Stimulated activated CD4-positive, alpha-beta T cell treated with anti-CD3 and anti-CD28 coated beads, Interleukin-1b, Interleukin-23, amount 100 ng/mL, for 4 hours (primary cell): ENCODE data around the gene STRA8.

Source experiments
- DNase-seq, 2 donors: peaks; one replicate each; pipeline ENCODE4 v3.0.0-alpha.2; 2020; ENCODE audit warnings: low read depth in 2 of 2

Gene STRA8

GRCh38 chr7:135238112-135238744 lies 4.6 kb downstream of the STRA8 start:
- DNase-seq, result no peak

DNA sequence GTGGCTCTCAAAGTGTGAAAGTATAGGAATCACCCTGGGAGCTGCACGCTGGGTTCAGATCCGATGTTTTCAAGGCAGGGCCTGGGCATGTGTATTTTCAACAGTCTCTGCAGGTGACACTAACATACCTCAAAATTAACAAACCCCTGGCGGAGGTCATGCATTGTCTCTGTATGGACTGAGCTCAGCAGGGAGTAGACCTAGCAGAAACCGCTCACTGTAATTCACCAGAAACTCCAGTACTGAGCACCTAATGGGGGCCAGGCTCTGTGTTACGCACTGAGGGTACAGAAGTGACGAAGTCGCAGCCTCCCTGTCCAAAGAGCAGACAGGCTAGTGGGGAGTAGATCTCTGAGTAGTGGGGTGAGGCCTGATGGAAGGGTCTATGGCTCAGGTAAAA lies 5.6 kb downstream of the STRA8 start:
- no peak for DNase-seq

- no peak for DNase-seq
Observed at GRCh38 chr7:135240441-135240840, 6.8 kb downstream of the STRA8 start.

GRCh38 chr7:135242096-135242684 lies 8.6 kb downstream of the STRA8 start:
- DNase-seq, result no peak

DNA sequence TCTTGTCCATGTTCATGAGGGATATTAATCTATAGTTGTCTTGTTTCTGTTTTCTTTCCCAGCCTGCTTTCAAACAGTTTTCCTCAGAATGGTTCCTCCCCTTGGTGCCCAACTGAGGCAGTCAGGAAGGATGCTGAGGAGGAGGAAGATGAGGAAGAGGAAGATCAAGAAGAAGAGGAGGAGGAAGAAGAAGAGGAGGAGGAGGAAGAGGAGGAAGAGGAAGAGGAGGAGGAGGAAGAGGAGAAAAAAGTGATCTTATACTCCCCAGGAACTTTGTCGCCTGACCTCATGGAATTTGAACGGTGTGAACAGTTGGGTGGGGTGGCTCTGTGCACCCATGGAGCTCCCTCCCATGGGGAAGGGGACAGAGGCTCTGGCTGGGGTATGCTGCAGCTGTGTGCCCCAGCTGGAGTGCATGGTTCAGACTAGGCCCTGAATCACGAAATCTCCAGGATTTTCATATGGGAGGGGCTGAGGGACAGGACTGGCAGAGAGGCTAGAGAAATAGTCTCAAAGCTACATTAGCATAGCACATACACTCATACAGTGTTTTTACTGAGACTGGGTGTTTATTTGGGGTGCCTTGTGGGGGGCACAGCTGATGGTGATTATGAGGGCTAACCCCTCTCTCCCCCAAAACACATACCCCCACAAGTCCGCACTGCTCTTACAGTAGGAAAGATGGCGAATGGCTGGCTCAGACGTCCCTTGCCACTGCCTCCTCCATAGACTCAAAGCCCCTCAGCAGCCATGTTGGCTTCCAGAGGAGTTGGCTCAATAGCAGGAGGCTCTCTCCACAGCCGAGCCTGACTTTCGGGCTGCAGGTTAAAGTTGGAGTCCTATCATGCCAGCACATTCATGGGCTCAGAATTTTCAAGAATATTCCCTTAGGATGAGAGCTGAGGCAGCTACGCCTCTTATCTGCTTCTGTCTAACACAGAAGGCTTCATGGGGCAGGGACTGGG lies 11.9 kb downstream of the STRA8 start:
- no peak for DNase-seq

DNA sequence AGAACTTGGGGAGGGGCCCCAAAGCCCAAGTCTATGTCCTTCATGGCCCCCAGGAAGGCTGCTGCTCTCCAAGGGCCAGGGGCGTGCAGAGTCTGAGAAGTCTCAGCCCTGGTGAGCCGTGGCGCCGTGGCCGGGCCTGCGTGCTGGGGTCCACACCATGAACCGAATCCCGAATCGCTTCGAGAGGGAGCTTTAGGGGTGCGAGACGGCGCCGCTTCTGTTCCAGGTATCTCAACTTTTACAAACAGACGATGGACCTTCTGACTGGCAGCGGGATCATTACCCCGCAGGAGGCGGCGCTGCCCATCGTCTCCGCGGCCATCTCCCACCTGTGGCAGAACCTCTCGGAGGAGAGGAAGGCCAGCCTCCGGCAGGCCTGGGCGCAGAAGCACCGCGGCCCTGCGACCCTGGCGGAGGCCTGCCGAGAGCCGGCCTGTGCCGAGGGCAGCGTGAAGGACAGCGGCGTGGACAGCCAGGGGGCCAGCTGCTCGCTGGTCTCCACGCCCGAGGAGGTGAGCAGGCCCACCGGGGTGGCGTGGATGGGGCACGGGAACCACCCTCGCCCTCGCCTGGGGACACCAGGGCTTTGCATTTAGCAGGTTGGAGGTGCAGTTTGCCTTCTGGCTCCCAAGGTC lies 12.7 kb downstream of the STRA8 start:
- no peak for DNase-seq

DNA sequence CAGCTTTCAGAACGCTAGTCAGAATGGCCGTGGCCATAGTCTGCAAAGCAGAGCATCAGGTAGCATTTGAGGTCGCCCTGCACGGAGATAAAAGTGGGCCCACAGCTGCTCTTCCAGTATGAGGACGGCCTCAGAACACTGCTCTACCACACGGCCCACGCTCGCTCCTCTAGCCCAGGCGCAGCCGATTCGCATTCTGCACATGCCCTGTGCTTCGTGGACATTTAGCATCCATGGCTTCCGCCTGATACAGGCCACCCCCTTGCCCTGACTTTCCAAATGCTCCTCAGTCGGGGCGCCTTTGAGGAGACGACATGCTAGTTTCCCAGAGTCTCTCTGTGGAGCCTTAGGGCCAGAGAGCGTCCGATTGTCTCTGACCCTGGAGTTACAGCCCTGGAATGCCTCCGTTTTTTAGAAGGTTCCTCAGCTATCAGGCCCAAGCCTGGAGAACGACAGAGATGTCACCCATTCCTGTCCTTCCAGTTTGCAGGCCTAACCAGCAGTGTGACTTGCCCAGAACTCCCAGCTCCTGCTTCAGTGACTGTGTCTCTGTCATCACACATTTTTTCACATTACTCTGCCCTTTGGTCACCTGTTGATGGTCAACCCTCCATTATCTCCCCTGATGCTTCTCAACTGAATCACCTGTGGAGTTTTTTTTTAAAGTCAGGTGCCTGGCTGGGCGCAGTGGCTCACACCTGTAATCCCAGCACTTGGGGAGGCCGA lies 14.3 kb downstream of the STRA8 start:
- no peak for DNase-seq

- DNase-seq, result no peak
Observed at GRCh38 chr7:135248546-135248945, 14.9 kb downstream of the STRA8 start.

GRCh38 chr7:135251496-135252391 lies 18.1 kb downstream of the STRA8 start:
- no peak for DNase-seq

GRCh38 chr7:135253851-135254771 lies 20.5 kb downstream of the STRA8 start:
- no peak for DNase-seq

DNA sequence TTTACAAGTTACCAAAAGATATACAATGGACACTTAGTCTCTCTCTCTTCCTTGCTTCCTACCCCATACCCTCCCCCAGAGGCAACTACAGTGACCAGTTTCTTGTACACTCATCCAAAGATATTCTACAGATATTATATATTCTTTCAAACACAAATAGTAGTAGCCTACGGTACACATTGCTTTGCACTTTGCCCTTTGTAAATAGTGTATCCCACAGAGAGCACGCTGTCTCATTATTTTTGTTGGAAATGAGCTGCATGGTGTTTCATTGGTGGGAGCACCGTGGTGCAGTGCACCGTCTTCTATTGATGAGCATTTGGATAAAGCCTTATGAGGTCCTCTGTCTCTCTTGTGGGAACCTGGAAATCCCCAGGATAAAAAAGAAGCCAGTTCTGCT lies 24.2 kb downstream of the STRA8 start:
- DNase-seq, result no peak

GRCh38 chr7:135258585-135258984 lies 24.9 kb downstream of the STRA8 start:
- no peak for DNase-seq

DNA sequence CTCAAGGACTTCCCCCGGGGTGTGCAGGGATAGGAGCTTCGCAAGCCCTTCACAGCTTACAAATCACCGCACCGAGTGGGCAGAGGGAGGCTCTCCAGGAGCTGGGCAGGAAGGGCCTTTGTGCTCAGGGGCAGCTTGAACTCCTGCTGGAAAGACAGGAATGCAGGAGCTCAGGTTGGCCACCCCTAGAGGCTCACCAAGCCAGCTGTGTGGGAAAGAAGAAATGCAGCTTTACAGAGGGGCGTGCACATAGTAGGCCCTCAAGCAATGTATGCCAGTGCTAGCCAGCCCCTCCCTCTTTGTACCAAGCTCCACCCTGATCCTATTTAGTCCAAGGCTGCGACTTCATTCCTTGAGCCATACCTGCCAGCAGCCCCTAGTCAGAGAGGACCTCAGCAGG lies 26.1 kb downstream of the STRA8 start:
- no peak for DNase-seq

GRCh38 chr7:135260470-135260869 lies 26.8 kb downstream of the STRA8 start:
- no peak for DNase-seq

DNA sequence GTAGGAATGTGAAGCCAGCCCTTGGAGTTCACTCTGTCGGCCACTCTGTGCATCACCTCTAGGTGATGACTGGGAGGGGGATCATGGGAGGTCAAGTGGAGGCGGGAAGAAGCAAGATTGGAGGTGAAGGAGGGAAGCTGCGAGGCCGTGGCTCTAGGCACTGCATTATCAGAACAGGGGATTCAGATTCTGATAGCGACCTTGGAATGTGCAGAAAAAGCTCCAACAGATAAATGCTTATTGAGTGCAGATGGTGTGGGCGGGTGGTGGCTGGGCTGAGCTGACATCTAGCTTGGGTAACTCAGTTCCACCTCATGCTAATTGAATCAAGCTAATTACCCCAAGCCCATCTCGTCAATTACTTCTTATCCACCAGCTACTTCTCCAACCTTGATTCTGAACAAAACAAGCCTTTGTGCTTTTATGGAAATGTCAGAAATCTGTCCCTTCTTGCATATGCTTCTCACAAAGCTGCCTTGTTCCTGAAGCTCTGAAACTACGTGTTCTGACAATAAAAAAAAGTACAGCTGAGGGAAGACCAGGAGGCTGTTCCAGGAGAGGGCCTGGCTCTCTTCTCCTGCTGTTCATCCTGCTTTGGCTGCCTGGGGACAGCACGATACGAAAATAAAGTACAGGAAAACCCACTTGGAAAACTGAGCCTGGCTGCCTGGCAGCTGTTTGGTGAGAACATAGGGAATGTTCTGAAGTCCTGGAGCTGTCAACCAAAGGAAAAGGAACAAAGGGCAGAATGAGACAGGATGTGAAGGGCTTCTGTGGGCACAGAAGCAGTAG lies 27.5 kb downstream of the STRA8 start:
- no peak for DNase-seq

DNA sequence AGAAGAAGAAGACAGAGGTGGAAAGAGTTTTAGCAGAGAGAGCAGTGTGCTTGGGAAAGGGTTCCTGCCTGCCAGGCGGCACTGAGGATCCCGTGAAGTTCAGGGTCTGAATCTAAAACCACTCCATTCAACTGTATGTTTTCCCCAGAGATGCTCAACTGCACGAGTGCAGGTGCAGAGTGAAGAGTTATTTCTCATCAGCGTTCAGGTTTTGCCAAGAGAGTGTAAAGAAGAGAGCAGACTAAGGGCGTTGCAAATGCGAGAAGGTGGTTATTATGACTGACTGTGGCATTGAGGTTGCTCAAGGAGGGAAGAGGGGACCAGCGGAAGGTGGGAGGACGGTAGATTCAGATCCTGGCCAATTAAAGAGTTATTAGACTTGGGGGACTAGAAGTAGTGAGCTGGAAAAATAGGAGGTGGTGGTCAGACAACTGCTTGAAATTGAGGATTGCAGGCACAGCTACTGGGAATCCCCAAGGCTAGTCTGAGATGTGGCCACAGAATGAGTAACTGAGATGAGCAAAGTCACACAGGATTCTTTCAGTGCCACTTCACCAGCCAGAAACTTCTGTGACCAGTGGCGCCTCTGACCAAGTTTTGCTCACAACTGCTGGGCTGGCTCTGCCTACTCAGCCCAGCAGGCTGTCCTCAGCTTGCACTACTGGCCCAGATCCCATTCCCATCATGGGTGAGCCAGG lies 29.1 kb downstream of the STRA8 start:
- no peak for DNase-seq

GRCh38 chr7:135263321-135263970 lies 29.8 kb downstream of the STRA8 start:
- no peak for DNase-seq

DNA sequence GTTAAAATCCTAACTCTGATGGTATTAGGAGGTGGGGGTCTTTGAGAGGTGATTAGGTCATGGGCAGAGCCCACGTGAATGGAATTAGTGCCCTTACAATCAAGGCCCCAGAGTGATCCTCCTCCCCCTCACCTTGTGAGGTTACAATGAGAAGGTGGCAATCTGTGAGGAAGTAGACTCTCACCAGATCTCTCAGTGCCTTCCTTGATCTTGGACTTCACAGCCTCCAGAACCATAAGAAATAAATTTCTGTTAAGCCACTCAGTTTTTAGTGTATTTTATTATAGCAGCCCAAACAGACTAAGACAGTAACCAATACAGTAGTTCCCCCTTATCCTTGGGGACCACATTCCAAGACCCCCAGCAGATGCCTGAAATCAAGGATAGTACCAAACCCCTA lies 32.0 kb downstream of the STRA8 start:
- DNase-seq, result no peak
